Tibial artery (tissue), 4 donors: ENCODE results near the gene CEP135.

Experiments
- DNase-seq, 2 donors: peaks; one replicate each; pipeline ENCODE4 v3.0.0-alpha.2; 2019
- H3K27ac ChIP-seq, 2 donors: fragments of 200-600 bp; sonication (generic) in 1 of 2; 1 replicate in 1 of 2; 2 replicates in 1 of 2; pipeline ENCODE4 v1.5.1; 2018 to 2019; ENCODE audit warnings: mild to moderate bottlenecking in 1 of 2
- H3K27me3 ChIP-seq, 2 donors: fragments of 200-600 bp; sonication (generic) in 1 of 2; one replicate each; pipeline versions ENCODE4 v1.5.1 to v1.6.0; 2016 to 2019
- H3K36me3 ChIP-seq, 3 donors: fragments of 200-600 bp; sonication (generic) in 2 of 3; one replicate each; pipeline ENCODE4 v1.5.1; 2016 to 2019; ENCODE audit warnings: mild to moderate bottlenecking in 2 of 3
- H3K4me1 ChIP-seq, 4 donors: fragments of 200-600 bp; sonication (generic) in 2 of 4; 1 replicate in 3 of 4; 2 replicates in 1 of 4; pipeline ENCODE4 v1.5.1; 2016 to 2019
- H3K4me3 ChIP-seq, 2 donors: fragments of 200-600 bp; sonication (generic) in 1 of 2; 1 replicate in 1 of 2; 2 replicates in 1 of 2; pipeline ENCODE4 v1.5.1; 2018 to 2019; ENCODE audit warnings: mild to moderate bottlenecking in 2 of 2
- H3K9me3 ChIP-seq, 3 donors: fragments of 200-600 bp; sonication (generic) in 1 of 3; one replicate each; pipeline ENCODE4 v1.5.1; 2016 to 2019
- CTCF ChIP-seq, 2 experiments: fragments of 200-600 bp in 1 of 2; fragments of 450-650 bp in 1 of 2; IDR thresholded peaks; one replicate each; pipeline ENCODE4 v1.5.1; 2017 to 2019; ENCODE audit warnings: antibody characterized with exemption in 2 of 2, mild to moderate bottlenecking in 1 of 2, moderate library complexity in 1 of 2
- intact Hi-C: fragments of 100-400 bp; cut with DNase I; formaldehyde crosslinking; loops from one replicate; pipeline ENCODE4 v1.15.0; 2023; ENCODE audit warnings: low total_unique reads

CEP135 gene

GRCh38 chr4:56008206-56008605 lies 59.5 kb downstream of the CEP135 start:
- TF ChIP-seq CTCF (IDR thresholded peaks at IDR 0.05) = no peak
- H3K4me1 ChIP-seq = no peaks in the 10 kb centered on the region
- H3K9me3 ChIP-seq = no peaks in the 10 kb centered on the region
- H3K27ac ChIP-seq = no peak overlapping the region
- no peak for DNase-seq
- no peak overlapping the region for H3K4me3 ChIP-seq
- peaks cover 40 to 69% (median 57%) of the 10 kb centered on the region in 3 donors for H3K36me3 ChIP-seq
- intact Hi-C loops = no loop called here
- no peaks in the 10 kb centered on the region for H3K27me3 ChIP-seq

- Histone ChIP-seq H3K9me3 (peaks cover 0 to 5% (median 0%) of the 10 kb centered on the region in 3 donors), H3K36me3 (peaks cover 43 to 71% (median 69%) of the 10 kb centered on the region in 3 donors), H3K27ac (no peak overlapping the region), H3K27me3 (no peaks in the 10 kb centered on the region), H3K4me3 (no peak overlapping the region), H3K4me1 (no peaks in the 10 kb centered on the region)
- intact Hi-C loops = no loop called here
- no peak for TF ChIP-seq CTCF (IDR thresholded peaks at IDR 0.05)
- no peak for DNase-seq
These were observed 77.9 kb downstream of the CEP135 start for GRCh38 chr4:56026596-56026995.

- intact Hi-C loops = no loop called here
- Histone ChIP-seq H3K27me3 (no peaks in the 10 kb centered on the region), H3K27ac (no peak overlapping the region), H3K4me1 (no peaks in the 10 kb centered on the region), H3K4me3 (no peak overlapping the region), H3K9me3 (peaks cover 0 to 5% (median 0%) of the 10 kb centered on the region in 3 donors), H3K36me3 (peaks cover 45 to 67% (median 58%) of the 10 kb centered on the region in 3 donors)
- no peak for DNase-seq
- no peak for TF ChIP-seq CTCF (IDR thresholded peaks at IDR 0.05)
These were observed 79.4 kb downstream of the CEP135 start for GRCh38 chr4:56028165-56028564.

GRCh38 chr4:56038487-56039162 lies 89.9 kb downstream of the CEP135 start:
- no peaks in the 10 kb centered on the region for H3K27me3 ChIP-seq
- no peak for TF ChIP-seq CTCF (IDR thresholded peaks at IDR 0.05)
- H3K27ac ChIP-seq = no peak overlapping the region
- no peaks in the 10 kb centered on the region for H3K4me1 ChIP-seq
- intact Hi-C loops = no loop called here
- no peak overlapping the region for H3K4me3 ChIP-seq
- no peaks in the 10 kb centered on the region for H3K36me3 ChIP-seq
- no peaks in the 10 kb centered on the region for H3K9me3 ChIP-seq
- no peak for DNase-seq

GRCh38 chr4:56040842-56041241 lies 92.1 kb downstream of the CEP135 start:
- no peaks in the 10 kb centered on the region for H3K27me3 ChIP-seq
- no peaks in the 10 kb centered on the region for H3K4me1 ChIP-seq
- no peak for TF ChIP-seq CTCF (IDR thresholded peaks at IDR 0.05)
- H3K4me3 ChIP-seq = no peak overlapping the region
- intact Hi-C loops = no loop called here
- H3K9me3 ChIP-seq = no peaks in the 10 kb centered on the region
- no peak overlapping the region for H3K27ac ChIP-seq
- no peak for DNase-seq
- no peaks in the 10 kb centered on the region for H3K36me3 ChIP-seq
